Amniotic stem cell (primary cell): Measurements from ENCODE around the gene TBX1.

ENCODE experiments used
- DNase-seq: peaks from one replicate; lab custom pipeline; 2025; lab: John Stamatoyannopoulos, UW

The TBX1 gene

GRCh38 chr22:19800306-19800705, 39.7 kb downstream of the TBX1 start:
- DNase-seq = no peak

DNA sequence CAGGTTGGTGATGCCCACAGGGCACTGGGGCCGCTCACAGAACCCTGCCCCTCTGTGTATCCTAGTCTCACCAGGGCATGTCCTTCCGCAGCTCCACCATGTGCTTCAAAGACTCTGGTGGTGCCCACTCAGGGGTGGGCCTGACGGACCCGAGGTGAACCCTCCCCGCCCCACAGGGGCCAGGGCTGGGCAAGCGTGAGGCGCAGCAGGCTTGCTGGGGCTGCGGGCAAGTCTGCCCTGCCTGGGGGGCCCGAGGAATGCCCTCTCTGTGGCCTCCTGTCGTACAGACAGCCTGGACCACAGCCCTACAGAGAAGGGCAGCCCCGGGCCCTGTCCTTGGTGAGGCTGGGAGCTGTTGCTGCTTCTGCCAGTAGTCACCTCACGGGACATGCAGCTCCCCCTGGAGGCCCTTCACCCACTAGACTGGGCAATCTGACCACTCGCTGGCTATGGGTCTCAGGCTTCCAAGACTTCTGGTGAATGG, 40.2 kb downstream of the TBX1 start:
- no peak for DNase-seq

GRCh38 chr22:19801340-19802000, 40.9 kb downstream of the TBX1 start:
- DNase-seq = no peak

DNA sequence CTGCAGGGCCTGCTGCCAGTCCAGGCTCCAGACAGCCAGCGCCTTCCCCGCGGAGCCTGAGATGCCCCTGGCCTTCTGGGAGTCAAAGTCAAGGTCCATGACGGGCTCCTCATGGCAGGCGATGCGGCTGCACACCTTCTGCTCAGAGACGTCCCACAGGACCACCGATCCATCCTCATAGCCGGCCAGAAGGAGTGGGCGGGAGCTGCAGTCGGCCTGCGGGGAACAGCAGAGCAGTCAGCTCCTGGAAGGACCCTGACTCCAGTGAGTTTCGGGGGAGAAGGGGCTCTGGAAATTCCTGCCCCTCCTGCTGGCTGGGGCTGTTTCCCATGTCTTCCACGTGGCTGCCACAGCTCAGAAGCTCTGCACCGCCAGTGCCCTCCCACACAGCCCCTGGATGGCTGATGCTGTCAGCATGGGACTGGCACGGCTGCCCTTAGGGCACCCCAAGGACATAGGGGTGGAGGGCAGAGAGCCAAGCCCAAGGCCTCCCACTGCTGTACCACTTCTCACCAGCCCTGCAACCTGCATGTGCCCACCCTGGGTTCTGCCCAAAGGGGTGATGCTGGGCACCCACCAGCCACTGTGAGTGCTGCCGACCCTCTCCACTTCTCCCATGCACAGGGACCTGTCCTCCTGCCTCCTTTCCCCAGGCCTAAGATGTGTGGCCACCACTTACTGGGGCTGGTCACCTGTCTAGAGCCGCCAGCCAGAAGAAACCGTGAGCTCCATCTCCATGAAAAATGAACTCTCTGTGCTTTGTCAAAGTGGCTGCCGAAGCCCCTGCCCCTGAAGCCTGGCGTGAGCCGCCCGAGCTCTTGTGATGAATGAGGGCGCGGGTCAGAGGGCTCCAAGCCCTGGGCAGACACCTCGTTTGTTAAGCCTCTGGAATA, 41.7 kb downstream of the TBX1 start:
- no peak for DNase-seq

DNA sequence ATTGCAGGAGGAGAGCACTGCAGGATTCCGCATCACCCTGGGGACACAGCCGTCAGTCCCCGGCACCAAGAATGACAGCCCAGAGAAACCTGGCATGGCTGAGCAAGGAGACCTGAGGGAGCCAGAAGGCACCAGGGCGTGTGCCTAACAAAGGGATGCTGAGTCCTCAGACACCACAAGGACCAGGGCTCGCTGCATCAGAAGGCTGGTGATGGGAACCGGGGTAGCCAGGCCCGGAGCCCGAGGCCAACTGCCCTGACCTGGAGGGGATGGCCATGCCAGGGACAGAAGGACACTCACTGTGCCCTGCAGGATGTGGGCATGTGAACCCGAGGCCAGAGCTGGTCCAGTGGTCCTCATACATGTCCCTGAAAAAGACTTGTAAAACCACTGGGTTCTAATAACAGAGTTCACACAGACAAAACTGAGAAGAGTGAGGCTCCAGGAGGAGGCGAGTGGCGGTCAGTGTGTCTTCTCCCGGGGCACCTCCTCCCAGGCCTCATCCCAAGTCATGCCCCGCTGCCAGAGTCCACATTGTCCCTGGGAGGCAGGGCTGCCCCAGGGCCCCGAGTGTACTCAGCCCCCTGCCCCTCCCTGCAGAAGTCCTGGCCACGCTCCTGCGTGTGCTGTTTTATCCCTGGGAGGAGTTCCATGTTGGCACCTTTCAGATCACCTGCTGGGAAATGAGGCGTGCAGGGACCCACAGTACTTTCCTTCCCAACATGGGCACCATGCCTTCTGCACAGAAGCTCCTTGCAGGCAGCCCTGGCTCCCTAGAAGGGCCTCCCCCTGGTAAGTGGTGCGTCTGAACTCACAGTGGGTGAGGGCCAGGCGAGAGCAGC, 42.5 kb downstream of the TBX1 start:
- no peak for DNase-seq

- no peak for DNase-seq
These were observed 43.2 kb downstream of the TBX1 start for GRCh38 chr22:19803736-19804267.

- no peak for DNase-seq
These were observed 45.2 kb downstream of the TBX1 start for GRCh38 chr22:19805821-19806212.

DNA sequence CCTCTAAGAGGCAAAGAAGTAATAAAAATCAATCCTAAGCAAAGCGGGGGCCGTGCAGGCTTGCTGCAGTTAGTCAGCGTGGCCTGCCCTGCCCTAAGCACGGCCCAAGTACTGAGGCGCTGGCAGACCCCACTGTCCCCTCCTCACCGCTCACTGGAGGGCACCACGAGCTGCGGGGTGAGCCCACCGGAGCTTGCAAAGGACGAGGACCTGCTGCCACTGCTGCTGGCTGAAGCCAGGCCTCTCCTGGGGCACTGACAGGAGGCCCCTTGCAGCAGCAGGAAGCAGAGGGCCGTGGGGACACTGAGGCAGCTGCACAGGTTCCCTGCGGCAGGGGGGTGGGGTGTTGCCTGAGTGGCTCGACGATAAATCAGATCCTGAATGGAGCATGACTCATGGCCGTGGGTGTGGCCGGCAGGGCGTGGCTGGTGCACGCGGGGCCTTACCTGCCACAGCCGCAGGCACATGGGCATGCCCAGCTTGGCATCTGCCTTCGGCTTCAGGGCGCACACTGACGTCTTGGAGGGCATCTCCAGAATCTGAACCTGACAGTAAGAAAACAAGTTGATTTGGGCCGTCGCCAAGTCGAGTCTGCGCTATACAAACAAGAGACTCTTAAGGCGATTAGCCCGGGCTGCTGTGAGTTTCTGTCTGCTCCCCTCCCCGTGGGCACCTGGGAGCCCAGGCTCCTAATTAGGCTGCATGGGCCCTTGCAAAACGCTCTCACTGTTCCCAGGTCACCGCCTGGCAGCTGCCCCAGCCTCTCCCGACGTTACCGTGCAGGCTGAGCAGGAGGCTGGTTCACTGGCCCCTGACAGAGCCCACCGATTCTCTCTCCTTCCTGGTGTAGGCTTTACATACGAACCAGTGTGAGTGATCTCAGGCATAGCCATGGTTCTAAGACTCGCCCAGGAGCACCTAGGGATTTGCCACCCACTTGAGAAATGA, 45.9 kb downstream of the TBX1 start:
- no peak for DNase-seq

DNA sequence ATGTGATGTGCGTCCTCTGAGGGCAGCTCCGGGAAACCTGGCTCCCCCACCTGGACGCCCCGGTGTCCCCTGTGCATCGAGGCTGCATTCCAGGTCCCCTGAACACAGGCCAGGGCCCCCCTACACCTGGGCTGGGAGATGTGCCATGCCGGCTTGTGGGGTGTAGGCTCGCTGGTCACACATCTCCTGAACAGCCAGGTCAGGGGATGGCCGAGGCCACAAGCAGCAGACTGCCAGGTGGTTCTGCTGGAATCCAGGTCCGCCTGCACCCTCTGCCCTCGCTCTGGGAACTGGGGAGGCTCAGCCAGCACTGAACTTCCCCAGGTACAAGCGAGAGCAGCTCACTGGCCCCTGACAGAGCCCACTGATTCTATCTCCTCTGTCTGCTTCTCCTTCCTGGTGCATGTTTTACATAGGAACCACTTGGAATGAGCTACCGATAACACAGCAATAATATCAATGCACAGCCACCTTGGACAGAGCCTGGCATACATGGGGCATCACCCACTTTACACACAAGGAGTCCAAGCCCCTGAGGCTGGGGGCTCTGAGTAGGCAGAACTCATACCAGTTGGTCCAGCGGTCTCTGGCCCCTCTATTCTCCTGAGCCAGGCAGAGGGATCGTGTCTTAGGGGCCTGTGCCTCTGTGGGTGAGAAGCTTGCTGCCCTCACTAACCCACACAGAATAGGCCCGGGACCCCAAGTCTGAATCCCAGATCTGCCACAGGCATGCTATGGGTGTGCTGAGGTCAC, 46.8 kb downstream of the TBX1 start:
- DNase-seq = no peak

DNA sequence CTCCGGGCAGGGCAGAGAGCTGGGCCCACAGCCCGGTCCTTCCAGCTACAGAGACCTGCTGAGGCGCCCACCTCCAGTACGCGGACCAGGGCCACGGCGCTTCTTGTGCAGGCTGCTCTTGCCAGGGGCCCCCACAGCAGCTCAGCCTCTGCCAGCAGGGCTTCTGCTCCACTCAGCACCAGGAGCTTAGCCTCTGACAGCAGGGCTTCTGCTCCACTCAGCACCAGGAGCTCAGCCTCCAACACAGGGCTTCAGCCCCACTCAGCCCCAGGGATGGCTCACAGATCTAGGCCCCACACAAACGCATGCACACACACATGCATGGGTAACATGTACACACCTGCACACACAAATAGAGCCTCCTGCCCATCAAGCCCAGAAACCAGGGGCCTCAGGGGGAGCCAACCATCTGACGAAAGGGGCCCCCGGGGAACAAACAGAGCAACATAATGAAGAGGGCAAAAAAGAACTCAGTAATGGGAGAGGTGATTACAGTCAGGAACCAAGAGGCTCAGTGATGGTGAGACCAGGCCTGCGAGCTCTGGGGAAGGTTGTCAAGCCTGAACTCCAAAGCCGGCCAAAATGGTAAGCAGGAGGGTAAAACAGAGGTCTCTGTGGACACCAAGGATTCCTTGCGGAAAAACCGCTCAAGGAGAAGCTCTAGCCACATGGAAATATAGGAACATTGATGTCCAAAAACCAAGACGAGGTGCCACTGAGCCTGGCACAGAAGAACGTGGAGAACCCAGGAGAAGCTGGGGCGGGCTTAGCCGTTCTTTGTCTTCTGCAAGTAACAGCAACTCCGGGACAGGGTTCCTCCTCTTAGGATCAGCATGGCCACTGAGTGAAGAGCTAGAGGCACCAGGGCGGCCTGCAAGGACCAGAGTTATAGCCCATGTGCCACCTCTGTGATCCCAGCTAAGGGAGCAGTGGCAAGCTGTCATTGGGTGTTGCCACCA, 47.6 kb downstream of the TBX1 start:
- DNase-seq = no peak

DNA sequence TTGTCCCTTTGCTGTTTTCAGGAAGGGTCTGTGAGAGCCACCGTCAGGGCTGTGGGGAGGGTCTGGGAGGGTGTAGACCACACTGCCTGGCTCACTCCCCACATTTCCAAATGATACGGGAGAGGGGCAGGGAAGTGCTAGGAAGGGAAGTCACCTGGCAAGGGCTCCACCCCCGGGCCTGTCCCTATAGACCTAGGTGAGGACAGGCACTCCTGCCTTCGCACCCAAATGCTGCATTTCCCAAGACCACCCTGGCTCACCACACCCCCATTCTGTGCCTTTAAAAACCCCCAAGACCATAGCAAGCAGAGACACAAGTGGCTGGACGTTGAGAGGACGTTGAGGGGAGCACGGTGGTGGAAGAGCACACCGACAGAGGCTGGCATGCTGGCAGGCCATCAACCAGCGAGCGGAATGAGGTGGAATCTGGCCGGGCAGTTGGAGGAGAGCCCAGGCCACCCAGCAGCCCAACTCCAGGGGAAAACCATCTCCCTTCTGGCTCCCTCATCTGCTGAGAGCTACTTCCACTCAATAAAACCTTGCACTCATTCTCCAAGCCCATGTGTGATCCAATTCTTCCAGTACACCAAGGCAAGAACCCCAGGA, 48.4 kb downstream of the TBX1 start:
- DNase-seq = no peak

- DNase-seq = no peak
These were observed 49.2 kb downstream of the TBX1 start for GRCh38 chr22:19809741-19810140.

- DNase-seq = no peak
These were observed 50.0 kb downstream of the TBX1 start for GRCh38 chr22:19810381-19811201.

- no peak for DNase-seq
These were observed 50.6 kb downstream of the TBX1 start for GRCh38 chr22:19811211-19811621.

DNA sequence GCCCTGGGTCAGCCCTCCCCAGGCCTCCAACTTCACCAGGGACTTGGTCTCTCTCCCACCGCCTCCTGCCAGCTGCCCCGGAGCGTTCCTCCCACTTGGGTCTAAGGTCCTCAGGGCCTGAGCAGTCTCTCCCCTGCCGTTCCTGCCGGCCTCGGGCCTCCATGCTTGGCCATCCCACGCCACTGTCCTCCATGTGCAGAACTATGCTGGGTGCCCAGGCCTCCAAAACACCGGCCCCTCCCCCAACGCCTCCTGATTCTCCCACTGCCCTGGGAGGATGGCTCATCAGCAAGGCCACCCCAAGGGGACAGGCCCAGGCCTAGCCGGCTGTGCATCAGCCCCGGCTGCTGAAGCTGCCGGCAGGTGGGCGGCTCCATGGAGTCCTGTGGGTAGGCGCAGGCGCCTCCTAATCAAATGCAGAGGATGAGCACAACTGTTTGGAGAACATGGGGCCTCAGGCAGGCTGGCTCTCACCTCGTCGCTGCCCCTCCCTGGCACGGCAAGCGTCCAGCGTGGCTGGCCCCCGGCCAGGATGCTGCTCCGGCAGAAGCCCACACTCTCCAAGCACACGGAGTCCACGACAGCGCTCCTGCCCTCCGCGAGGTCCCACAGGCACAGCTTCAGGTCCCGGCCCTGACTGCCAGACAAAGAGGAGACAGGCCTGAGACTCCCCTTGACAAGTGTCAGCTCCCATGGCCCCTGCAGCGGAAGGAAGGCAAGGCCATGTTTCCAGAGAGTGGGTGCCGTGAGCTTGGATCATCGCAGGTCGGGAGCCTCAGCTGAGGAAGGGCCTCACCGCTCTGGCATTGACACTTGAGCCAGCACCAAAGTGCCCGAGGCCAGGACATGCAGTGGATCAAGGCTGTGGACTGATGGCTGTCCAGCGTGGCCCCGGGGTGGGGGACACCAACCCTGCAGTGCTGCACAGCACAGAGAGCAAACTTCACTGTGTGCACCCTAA, 51.5 kb downstream of the TBX1 start:
- DNase-seq = no peak

DNA sequence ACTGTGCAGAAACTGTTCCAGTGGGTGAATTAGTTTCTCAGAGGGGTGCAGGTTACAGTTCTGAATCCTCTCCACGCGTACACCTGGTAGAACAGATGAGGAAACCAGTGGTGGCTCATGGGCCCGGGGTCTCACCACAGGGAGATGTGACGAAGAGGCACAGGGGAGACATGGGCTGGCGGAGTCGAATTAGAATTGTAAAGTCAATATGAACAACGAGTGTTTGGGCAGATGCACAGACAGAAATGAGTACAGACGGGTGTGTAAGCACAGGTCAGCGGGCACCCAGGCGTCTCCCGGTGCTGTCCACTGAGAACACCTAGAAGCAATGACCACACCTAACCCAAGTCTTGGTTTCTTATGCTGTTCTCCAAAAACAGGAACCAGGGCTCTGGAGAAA, 52.3 kb downstream of the TBX1 start:
- DNase-seq = no peak

GRCh38 chr22:19814428-19814827, 53.9 kb downstream of the TBX1 start:
- DNase-seq = no peak
